ENCODE results near the gene GIGYF1. TPM values are rescaled to one million over a fixed set of nuclear protein-coding genes. Genes with fewer than 3 reads are reported as not detected.
A peak's percentile ranks its signal among the peaks of the same experiment; 100 is the strongest.

Gene GIGYF1
- total and polyA plus RNA-seq, 2 of the 13 experiments (the other 11 are each of a cell fraction or from before 2014, with no cell fraction given): 7.6 to 16.1 TPM

GRCh38 chr7:100655908-100656674, 38.0 kb downstream of the GIGYF1 start, which contains the start of gene ACTL6B (continued):
- TF ChIP-seq ATF2 (CRISPR knock-in tag; IDR thresholded peaks at IDR 0.05) (peak; percentile 41; the same call in 1 of the 2 replicates), ZNF232 (CRISPR knock-in tag; IDR thresholded peaks at IDR 0.05; ENCODE audit: borderline replicate concordance) (peak; percentile 91; the same call in 1 of the 2 replicates), THAP11 (CRISPR knock-in tag; IDR thresholded peaks at IDR 0.05) (peak; percentile 71), ZNF660 (CRISPR knock-in tag; IDR thresholded peaks at IDR 0.05; ENCODE audit: borderline replicate concordance, low read depth) (no peak), KLF6 (CRISPR knock-in tag; IDR thresholded peaks at IDR 0.05) (peak; percentile 94), AHR (CRISPR knock-in tag; IDR thresholded peaks at IDR 0.05) (peak; percentile 75; the same call in 1 of the 2 replicates), TP53 (CRISPR knock-in tag; conservative IDR thresholded peaks at IDR 0.05) (no peak), ZNF616 (CRISPR knock-in tag; IDR thresholded peaks at IDR 0.05; ENCODE audit: low read depth) (0 out of 2 replicates have a peak, but pooled peaks have one; percentile 77), KMT2B (CRISPR knock-in tag; IDR thresholded peaks at IDR 0.05) (peak; percentile 79), SYNCRIP (IDR thresholded peaks at IDR 0.05; ENCODE audit: insufficient read depth, low read depth, low read length) (no peak), MXD1 (CRISPR knock-in tag; IDR thresholded peaks at IDR 0.05) (peak; percentile 90), ZBTB33 (CRISPR knock-in tag; IDR thresholded peaks at IDR 0.05) (peak; percentile 82), ZNF343 (CRISPR knock-in tag; IDR thresholded peaks at IDR 0.05) (peak; percentile 47; the same call in 1 of the 2 replicates), KMT2A (CRISPR knock-in tag; IDR thresholded peaks at IDR 0.05) (no peak), IKZF5 (CRISPR knock-in tag; IDR thresholded peaks at IDR 0.05) (peak; percentile 63; the same call in 1 of the 2 replicates), SNAPC5 (CRISPR knock-in tag; IDR thresholded peaks at IDR 0.05; ENCODE audit: borderline replicate concordance) (0 out of 2 replicates have a peak, but pooled peaks have one; percentile 62), NCOA1 (CRISPR knock-in tag; IDR thresholded peaks at IDR 0.05) (peak; percentile 67; the same call in 1 of the 2 replicates), IKZF4 (CRISPR knock-in tag; IDR thresholded peaks at IDR 0.05; ENCODE audit: borderline replicate concordance, low read depth, not compliant biosample characterization) (peak; percentile 84), SOX5 (CRISPR knock-in tag; IDR thresholded peaks at IDR 0.05; ENCODE audit: borderline replicate concordance) (peak; percentile 29; the same call in 1 of the 2 replicates), ISL2 (CRISPR knock-in tag; IDR thresholded peaks at IDR 0.05) (peak; percentile 57; the same call in 1 of the 2 replicates), ZBTB7B (CRISPR knock-in tag; IDR thresholded peaks at IDR 0.05) (0 out of 2 replicates have a peak, but pooled peaks have one; percentile 42), CENPT (CRISPR knock-in tag; IDR thresholded peaks at IDR 0.05; ENCODE audit: low read depth) (0 out of 2 replicates have a peak, but pooled peaks have one; percentile 39), ZNF674 (CRISPR knock-in tag; IDR thresholded peaks at IDR 0.05; ENCODE audit: low read depth) (0 out of 2 replicates have a peak, but pooled peaks have one; percentile 73), NCOA2 (CRISPR knock-in tag; IDR thresholded peaks at IDR 0.05) (0 out of 2 replicates have a peak, but pooled peaks have one; percentile 33), RXRB (CRISPR knock-in tag; IDR thresholded peaks at IDR 0.05; ENCODE audit: borderline replicate concordance) (peak; percentile 50; the same call in 1 of the 2 replicates)

Data from HepG2 (cell line).